GM23338 (cell line): ENCODE measurements around the gene ELN. TPM values are rescaled to one million over a fixed set of nuclear protein-coding genes. Genes with fewer than 3 reads are reported as not detected.

Source experiments
- ATAC-seq: fragments of 200-7000 bp; cut with Tn5 transposase; 3 replicates; pipeline ENCODE4 v1.9.1; 2020
- DNase-seq: peaks from one replicate; pipeline ENCODE4 v3.0.0-alpha.2; 2015; ENCODE audit warnings: low spot score
- H2AFZ ChIP-seq: fragments of 200-600 bp; sonication (generic); 2 replicates; pipeline ENCODE4 v1.8.0; 2016; ENCODE audit warnings: antibody characterized with exemption, mild to moderate bottlenecking, moderate library complexity
- H3F3A ChIP-seq: fragments of 200-600 bp; sonication (generic); replicated peaks from 2 replicates; pipeline ENCODE4 v1.8.0; 2017; ENCODE audit warnings: antibody characterized with exemption, mixed run types, low read depth
- H3K27ac ChIP-seq: fragments of 200-600 bp; sonication (generic); 2 replicates; pipeline ENCODE4 v1.6.1; 2016; ENCODE audit warnings: low read depth
- H3K27me3 ChIP-seq: fragments of 200-600 bp; sonication (generic); 2 replicates; pipeline ENCODE4 v1.8.0; 2016; ENCODE audit warnings: mild to moderate bottlenecking, mixed run types, moderate library complexity; ENCODE audit not compliant: insufficient read depth
- H3K36me3 ChIP-seq: fragments of 200-600 bp; sonication (generic); 2 replicates; pipeline ENCODE4 v1.8.0; 2016; ENCODE audit warnings: mild to moderate bottlenecking; ENCODE audit not compliant: insufficient read depth
- H3K4me1 ChIP-seq: fragments of 200-600 bp; sonication (generic); 2 replicates; pipeline ENCODE4 v1.8.0; 2016; ENCODE audit warnings: mild to moderate bottlenecking, moderate library complexity; ENCODE audit not compliant: insufficient read depth
- H3K4me2 ChIP-seq: fragments of 200-600 bp; sonication (generic); 2 replicates; pipeline ENCODE4 v1.7.1; 2017; ENCODE audit warnings: mixed run types
- H3K4me3 ChIP-seq: fragments of 200-600 bp; sonication (generic); 2 replicates; pipeline ENCODE4 v1.6.1; 2016; ENCODE audit warnings: mixed run types
- H3K79me2 ChIP-seq: fragments of 200-600 bp; sonication (generic); replicated peaks from 2 replicates; pipeline ENCODE4 v1.8.0; 2017; ENCODE audit warnings: mild to moderate bottlenecking; ENCODE audit not compliant: insufficient read depth
- H3K9me2 ChIP-seq: fragments of 200-600 bp; sonication (generic); 2 replicates; pipeline ENCODE4 v1.8.0; 2017; ENCODE audit not compliant: insufficient read depth
- H4K20me1 ChIP-seq: fragments of 200-600 bp; sonication (generic); replicated peaks from 2 replicates; pipeline ENCODE4 v1.8.0; 2017; ENCODE audit warnings: mild to moderate bottlenecking; ENCODE audit not compliant: insufficient read depth
- H3K27ac Mint-ChIP-seq: 2 replicates; pipeline ENCODE4 v1.8.0; 2020; ENCODE audit warnings: inconsistent platforms, mild to moderate bottlenecking, moderate library complexity, mixed read lengths
- H3K27me3 Mint-ChIP-seq: 3 replicates; pipeline ENCODE4 v1.8.0; 2022; ENCODE audit warnings: low read depth, mild to moderate bottlenecking, moderate library complexity, mixed read lengths, inconsistent platforms; ENCODE audit not compliant: insufficient read depth, poor library complexity
- H3K36me3 Mint-ChIP-seq: 3 replicates; pipeline ENCODE4 v1.8.0; 2021; ENCODE audit warnings: low read depth, mild to moderate bottlenecking, inconsistent platforms, moderate library complexity, mixed read lengths
- H3K4me1 Mint-ChIP-seq: 3 replicates; pipeline ENCODE4 v1.8.0; 2020; ENCODE audit warnings: mild to moderate bottlenecking, inconsistent platforms, mixed read lengths
- H3K4me3 Mint-ChIP-seq: 3 replicates; pipeline ENCODE4 v1.8.0; 2021; ENCODE audit warnings: moderate library complexity, mild to moderate bottlenecking, inconsistent platforms, mixed read lengths
- H3K9me3 Mint-ChIP-seq: 3 replicates; pipeline ENCODE4 v1.8.0; 2020; ENCODE audit warnings: moderate library complexity, mild to moderate bottlenecking, inconsistent platforms, mixed read lengths
- EZH2 ChIP-seq: fragments of 200-600 bp; sonication (generic); IDR thresholded peaks from one replicate; pipeline ENCODE4 v1.8.0; 2017; ENCODE audit warnings: antibody characterized with exemption, mild to moderate bottlenecking, low read depth; ENCODE audit not compliant: unreplicated experiment
- EZH2phosphoT487 ChIP-seq: fragments of 200-600 bp; sonication (generic); IDR thresholded peaks from one replicate; pipeline ENCODE4 v1.8.1; 2018; ENCODE audit warnings: antibody characterized with exemption; ENCODE audit not compliant: unreplicated experiment
- JUNB ChIP-seq: IDR thresholded peaks from one replicate; pipeline ENCODE4 v1.6.1; 2016; ENCODE audit warnings: antibody characterized with exemption; ENCODE audit not compliant: unreplicated experiment
- NANOG ChIP-seq: IDR thresholded peaks from 2 replicates; pipeline ENCODE4 v1.6.1; 2016; ENCODE audit warnings: antibody characterized with exemption, borderline replicate concordance
- ZNF114 ChIP-seq: fragments of 250-450 bp; sonication (Bioruptor Pico); IDR thresholded peaks from 2 replicates; pipeline ENCODE4 v1.5.0; 2020; ENCODE audit warnings: mild to moderate bottlenecking, moderate library complexity
- ZNF331 ChIP-seq: fragments of 250-450 bp; sonication (Bioruptor Pico); IDR thresholded peaks from 2 replicates; pipeline ENCODE4 v1.5.0; 2020; ENCODE audit warnings: low read depth, mild to moderate bottlenecking, moderate library complexity
- ZNF462 ChIP-seq: fragments of 250-450 bp; sonication (Bioruptor Pico); IDR thresholded peaks from 2 replicates; pipeline ENCODE4 v1.5.0; 2020; ENCODE audit warnings: mild to moderate bottlenecking, moderate library complexity
- polyA plus RNA-seq: library from polyadenylated mRNA; unstranded; fragments of >200 nt; fragmentation: Nextera tagmentation; extraction: Ambion mirVana; gene quantifications from 2 replicates; pipeline ENCODE4 v1.2.1, GENCODE V29; 2016
- total RNA-seq: library from RNA; depleted of rRNA; stranded (reverse); fragments of >200 nt; shearing (Covaris generic); gene quantifications from 2 replicates; pipeline ENCODE4 v1.2.3, GENCODE V29; 2014

ELN gene
- total and polyA plus RNA-seq, 2 experiments from 2014 or later: 1.1 to 5.6 TPM

DNA sequence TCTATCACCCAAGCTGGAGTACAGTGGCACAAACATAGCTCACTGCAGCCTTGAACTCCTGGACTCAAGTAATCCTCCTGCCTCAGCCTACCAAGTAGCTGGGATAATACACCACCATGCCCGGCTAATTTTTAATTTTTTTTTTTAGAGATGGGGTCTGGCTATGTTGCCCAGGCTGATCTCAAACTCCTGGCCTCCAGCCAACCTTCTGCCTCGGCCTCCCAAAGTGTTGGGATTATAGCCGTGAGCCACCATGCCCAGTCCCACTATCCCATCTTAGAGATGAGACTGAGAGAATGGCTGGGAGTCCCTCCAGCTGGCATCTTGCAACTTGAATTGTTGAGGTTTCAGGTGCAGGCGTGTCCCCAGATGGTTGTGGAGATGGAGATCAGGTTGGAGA is 40.7 kb upstream of the ELN start:
- H3K27me3 ChIP-seq: no peaks in the 10 kb centered on the region
- ATAC-seq: no peak
- Mint-ChIP-seq H3K27ac (no peak overlapping the region), H3K27me3 (peaks cover 3% of the 10 kb centered on the region), H3K4me3 (no peak overlapping the region), H3K36me3 (no peaks in the 10 kb centered on the region), H3K9me3 (no peaks in the 10 kb centered on the region), H3K4me1 (no peaks in the 10 kb centered on the region)
- no peaks in the 10 kb centered on the region for H3F3A ChIP-seq
- H3K4me2 ChIP-seq: no peak overlapping the region
- no peaks in the 10 kb centered on the region for H3K79me2 ChIP-seq
- DNase-seq: no peak
- H2AFZ ChIP-seq: no peak overlapping the region
- H3K9me2 ChIP-seq: no peaks in the 10 kb centered on the region
- no peak overlapping the region for H3K27ac ChIP-seq
- H3K4me1 ChIP-seq: no peaks in the 10 kb centered on the region
- TF ChIP-seq EZH2 (no peak), NANOG (no peak), JUNB (no peak), ZNF462 (CRISPR knock-in tag) (no peak), ZNF114 (no peak)
- no peak overlapping the region for H3K4me3 ChIP-seq
- H3K36me3 ChIP-seq: no peaks in the 10 kb centered on the region
- H4K20me1 ChIP-seq: no peaks in the 10 kb centered on the region

DNA sequence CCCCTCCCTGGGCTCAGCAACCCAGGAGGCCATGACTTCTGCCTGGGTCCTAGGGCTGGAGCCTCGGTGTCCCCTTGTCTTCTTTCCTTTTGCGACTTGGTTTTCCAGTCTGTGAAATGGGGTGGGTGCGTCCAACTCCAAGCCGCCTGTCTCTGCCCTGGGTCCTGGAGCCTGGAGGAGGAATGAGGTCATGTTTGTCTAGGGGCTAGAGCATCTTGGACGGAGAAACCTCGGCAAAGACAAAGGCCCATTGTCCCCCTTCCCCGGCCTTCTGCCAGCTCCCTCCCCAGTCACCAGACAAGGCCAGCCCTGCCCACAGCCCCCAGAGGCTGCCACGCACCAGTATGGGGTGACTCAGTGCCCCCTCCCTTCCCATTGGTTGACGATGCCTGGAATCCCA is 39.8 kb upstream of the ELN start:
- peaks cover 2% of the 10 kb centered on the region for H3K27me3 Mint-ChIP-seq
- no peaks in the 10 kb centered on the region for H3K9me3 Mint-ChIP-seq
- no peak for ATAC-seq
- Histone ChIP-seq H3K4me1 (no peaks in the 10 kb centered on the region), H3K27ac (no peak overlapping the region), H3K27me3 (no peaks in the 10 kb centered on the region), H4K20me1 (no peaks in the 10 kb centered on the region), H3K36me3 (no peaks in the 10 kb centered on the region), H3K9me2 (no peaks in the 10 kb centered on the region), H3K4me3 (no peak overlapping the region), H3K79me2 (no peaks in the 10 kb centered on the region), H3K4me2 (no peak overlapping the region), H2AFZ (no peak overlapping the region), H3F3A (no peaks in the 10 kb centered on the region)
- no peaks in the 10 kb centered on the region for H3K4me1 Mint-ChIP-seq
- H3K27ac Mint-ChIP-seq: no peak overlapping the region
- H3K4me3 Mint-ChIP-seq: no peak overlapping the region
- no peak for DNase-seq
- H3K36me3 Mint-ChIP-seq: no peaks in the 10 kb centered on the region
- TF ChIP-seq ZNF331 (CRISPR knock-in tag) (no peak), EZH2phosphoT487 (no peak), ZNF462 (CRISPR knock-in tag) (no peak), ZNF114 (no peak), EZH2 (no peak), NANOG (no peak)
